Right renal cortex interstitium (tissue), 3 donors: ENCODE results near the gene NRROS. TPM values are rescaled to one million over a fixed set of nuclear protein-coding genes. Genes with fewer than 3 reads are reported as not detected.
"Not testable (repeated sequence)": the region's sequence is repeated elsewhere in the genome, so short reads cannot be mapped to it uniquely, and the experiment has no call there.

Experiments
- DNase-seq, 3 donors: peaks; one replicate each; pipeline ENCODE4 v3.0.0-alpha.2; 2013; ENCODE audit warnings: low read depth in 3 of 3, low spot score in 2 of 3
- polyA plus RNA-seq, 3 donors: library from polyadenylated mRNA; unstranded; fragments of 120-200 nt; gene quantifications; one replicate each; pipeline ENCODE4 v1.2.1, GENCODE V29; 2013; ENCODE audit not compliant: insufficient read length in 3 of 3

The NRROS gene
- polyA plus RNA-seq, result 1 to 10 TPM; 2.6 to 3.8 (median 3.2) TPM

- no peak for DNase-seq
These were observed at the start of gene NRROS for GRCh38 chr3:196639483-196640296. TSS of gene NRROS (plus strand) at chr3:196639694. CDS start at chr3:196654540, 14,846 bp downstream.

GRCh38 chr3:196590279-196590678 lies 49.2 kb upstream of the NRROS start:
- DNase-seq, result no peak

DNA sequence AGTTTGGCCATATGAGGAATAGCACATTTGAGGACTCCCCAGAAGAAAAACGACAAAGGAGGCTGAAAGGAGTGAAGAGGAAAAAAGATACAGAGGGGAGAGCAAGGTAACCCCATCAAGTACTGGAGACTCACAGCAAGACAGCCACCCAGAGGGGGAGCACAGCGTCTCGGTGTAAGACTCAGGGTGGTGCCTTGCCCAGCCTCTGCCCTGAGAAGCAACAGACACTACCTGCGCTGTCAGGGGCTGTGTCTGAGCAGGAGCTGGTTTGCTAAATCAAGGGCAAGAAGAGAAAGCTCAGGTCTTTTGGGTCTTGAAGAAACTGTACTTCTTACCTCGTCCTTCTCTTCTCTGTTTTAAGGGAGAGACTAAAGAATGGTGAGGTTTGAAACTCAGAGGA lies 43.1 kb upstream of the NRROS start:
- no peak for DNase-seq

DNA sequence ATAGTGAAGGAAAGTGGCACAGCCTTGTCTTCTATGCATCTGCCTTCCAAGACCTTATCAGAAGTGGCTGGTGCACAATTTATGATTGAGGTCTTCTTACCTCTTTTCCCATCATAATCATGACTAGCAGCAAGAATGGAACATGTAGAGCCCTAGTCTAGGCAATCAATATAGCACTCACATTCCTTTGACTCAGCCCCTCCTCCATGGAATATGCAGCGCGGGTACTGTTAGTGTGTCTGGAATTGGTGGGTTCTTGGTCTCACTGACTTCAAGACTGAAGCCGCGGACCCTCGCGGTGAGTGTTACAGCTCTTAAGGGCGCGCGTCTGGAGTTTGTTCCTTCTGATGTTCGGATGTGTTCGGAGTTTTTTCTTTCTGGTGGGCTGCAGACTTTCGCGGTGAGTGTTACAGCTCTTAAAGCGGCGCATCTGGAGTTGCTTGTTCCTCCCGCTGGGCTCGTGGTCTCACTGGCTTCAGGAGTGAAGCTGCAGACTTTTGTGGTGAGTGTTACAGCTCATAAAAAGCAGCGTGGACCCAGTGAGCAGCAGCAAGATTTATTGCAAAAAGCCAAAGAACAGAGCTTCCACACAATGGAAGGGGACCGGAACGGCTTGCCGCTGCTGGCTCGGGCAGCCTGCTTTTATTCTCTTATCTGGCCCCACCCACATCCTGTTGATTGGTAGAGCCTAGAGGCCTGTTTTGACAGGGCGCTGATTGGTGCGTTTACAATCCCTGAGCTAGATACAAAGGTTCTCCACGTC lies 41.3 kb upstream of the NRROS start:
- DNase-seq, result not testable (repeated sequence)

- DNase-seq, result no peak
These were observed 39.8 kb upstream of the NRROS start for GRCh38 chr3:196599734-196600128.

DNA sequence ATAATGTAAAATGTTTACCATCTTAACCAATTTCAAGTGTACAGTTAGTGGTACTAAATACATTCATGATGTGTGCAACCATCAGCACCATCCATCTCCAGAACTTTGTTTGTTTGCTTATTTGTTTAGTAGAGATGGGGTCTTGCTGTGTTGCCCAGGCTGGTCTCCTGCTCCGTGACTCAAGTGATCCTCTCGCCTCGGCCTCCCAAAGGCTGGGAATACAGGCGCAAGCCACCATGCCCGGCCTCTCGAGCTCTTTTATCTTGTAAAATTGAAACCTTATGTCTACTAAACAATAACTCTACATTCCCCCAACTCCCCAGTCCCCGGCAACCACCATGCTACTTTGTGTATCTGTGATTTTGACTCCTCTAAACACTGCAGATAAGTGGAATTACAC lies 39.1 kb upstream of the NRROS start:
- DNase-seq, result no peak

DNA sequence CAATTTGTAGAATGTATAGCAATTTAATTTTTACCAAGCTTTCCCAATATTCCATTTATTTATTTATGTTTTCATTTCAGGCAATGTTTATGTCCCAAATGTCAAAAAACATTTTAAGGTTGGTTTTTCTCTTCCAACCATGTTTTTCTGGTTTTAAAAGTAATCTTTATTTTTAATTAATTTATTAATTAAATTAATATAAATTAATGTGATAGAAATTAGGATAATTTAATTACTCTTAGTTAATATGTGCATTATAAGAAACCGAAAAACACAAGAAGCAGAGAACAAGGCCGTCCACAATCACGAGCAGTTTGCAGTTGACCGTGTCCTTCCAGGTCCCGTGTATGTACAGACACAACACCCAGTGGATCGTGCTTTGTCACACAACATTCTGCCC lies 36.8 kb upstream of the NRROS start:
- no peak for DNase-seq

GRCh38 chr3:196603683-196604082 lies 35.8 kb upstream of the NRROS start:
- DNase-seq, result no peak

DNA sequence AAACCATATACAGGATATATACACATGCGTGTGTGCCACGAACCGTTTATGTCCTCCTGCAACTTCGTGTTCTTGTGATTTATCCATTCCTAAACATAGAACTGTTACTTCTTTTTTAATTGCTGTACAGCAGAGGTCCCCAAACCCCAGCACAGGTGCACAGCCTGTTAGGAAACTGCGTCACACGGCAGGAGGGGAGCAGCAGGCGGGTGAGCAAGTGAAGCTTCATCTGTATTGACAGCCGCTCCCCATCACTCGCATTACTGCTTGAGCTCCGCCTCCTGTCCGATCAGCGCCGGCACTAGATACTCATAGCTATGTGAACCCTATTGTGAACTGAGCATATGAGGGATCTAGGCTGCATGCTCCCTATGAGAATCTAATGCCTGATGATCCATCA lies 34.9 kb upstream of the NRROS start:
- DNase-seq, result no peak

DNA sequence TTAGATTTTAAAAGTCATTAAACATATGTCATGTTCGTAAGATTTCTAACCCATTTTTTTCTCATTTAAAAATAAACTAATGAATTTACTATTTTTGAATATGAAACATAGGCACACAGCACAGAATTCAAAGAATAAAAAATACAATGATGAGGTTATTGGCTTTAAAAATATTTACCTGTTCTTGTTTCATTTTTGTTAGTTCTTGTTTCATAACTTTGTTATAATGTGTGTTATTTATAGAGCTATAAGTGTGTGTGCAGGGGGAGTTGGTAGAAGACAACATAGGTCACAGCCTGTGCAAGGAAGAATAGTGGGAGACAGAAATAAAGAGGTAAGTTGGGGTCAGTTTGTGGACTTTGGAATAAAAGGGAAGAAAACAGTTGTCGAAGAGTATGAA lies 30.8 kb upstream of the NRROS start:
- no peak for DNase-seq

- DNase-seq, result peak in 2 of 3 donors; percentile 47 to 61
These were observed 30.1 kb upstream of the NRROS start for GRCh38 chr3:196609343-196609775.

DNA sequence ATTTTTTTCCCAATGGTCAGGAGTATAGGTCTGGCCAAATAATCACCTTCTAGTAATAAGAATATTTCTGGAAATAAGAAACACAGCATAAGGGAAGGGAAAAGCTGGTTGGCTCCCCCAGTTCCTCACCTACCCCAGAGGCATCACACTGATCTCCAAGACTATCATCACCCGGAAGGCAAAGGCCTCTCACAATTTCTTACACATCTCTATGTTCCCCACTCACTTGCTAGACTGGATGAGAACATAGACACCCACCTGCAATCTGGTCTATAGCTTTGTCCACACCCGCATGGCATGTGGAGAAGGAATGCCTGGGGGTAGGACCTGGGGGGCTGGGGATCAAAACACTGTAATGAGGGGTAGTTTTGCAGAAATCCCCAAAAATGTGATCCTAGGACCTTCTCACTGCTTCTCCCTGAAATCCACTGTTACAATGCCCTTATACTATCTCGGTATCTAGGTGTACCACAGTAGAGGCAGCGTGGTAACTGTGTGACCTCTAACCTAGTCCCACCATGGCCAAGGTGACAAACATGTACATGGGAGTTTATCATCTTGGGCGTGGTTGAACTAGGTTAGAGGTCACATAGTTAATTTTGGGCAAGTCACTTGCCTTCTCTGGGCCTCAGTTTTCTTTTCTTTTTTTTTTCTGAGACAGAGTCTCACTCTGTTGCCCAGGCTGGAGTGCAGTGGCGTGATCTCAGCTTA lies 29.5 kb upstream of the NRROS start:
- no peak for DNase-seq

- DNase-seq, result no peak
These were observed 27.6 kb upstream of the NRROS start for GRCh38 chr3:196611761-196612483.

GRCh38 chr3:196615234-196615633 lies 24.3 kb upstream of the NRROS start:
- not testable (repeated sequence) for DNase-seq

- DNase-seq, result no peak
These were observed 22.2 kb upstream of the NRROS start for GRCh38 chr3:196617256-196617655.

DNA sequence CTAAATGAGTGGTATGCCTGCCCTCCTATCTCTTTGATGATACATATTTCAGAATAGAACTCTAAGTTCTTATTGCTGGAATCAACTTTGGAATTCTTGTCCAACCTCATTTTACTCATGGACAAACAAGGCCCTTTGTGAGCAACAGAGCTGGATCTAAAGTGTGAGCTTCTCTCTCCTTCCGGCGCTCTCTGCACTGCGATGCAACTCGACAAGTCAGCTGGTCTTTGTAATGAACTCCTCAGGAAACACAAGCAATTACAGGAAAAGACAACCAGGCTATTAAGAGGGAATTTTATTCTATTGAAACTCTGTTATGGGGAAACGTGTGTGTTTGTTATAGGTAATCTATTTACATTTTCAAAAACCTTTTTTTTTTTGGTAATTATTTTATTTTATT lies 20.3 kb upstream of the NRROS start:
- DNase-seq, result no peak

DNA sequence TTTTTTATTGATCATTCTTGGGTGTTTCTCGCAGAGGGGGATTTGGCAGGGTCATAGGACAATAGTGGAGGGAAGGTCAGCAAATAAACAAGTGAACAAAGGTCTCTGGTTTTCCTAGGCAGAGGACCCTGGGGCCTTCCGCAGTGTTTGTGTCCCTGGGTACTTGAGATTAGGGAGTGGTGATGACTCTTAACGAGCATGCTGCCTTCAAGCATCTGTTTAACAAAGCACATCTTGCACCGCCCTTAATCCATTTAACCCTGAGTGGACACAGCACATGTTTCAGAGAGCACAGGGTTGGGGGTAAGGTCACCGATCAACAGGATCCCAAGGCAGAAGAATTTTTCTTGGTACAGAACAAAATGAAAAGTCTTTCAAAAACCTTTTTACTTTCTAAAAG lies 19.9 kb upstream of the NRROS start:
- DNase-seq, result not testable (repeated sequence)

DNA sequence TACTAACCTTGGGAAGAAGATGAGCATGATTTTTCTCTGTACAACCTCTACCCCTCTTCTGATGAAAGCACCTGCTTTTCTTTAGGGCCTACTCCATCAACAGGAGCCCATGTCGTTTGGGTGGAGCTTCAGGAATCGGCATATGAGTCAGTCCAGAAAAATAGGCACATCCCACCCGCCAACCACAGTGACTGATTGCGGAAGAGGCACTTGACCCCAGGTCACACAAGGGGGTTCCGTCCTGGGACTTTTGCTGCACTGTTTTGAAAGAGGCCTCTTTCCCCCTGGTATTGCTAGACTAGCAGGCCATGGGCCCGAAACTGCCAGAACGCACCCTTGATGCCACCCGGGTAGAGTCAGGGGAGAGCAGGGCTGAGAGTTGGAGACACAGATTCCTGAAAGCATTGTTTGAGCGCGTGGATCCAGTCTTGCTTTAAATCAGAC lies 19.3 kb upstream of the NRROS start:
- no peak for DNase-seq

DNA sequence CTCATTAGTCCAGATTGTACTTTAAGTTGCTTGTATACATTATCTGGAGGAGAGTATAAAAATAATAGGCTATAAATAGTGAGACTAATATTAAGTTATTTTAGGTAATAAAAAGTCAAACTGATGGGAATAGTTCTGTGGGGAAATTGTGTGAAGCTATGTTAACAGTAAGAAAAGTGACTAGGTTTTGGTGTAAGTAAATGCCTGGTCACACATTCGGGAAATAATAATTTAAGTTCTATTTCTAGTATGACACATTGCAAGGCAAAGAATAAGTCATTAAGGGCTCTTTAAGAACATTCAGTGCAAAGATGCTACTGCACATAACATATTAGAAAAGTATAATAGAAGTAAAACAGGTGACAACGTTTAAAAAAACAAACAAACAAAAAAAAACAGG lies 18.8 kb upstream of the NRROS start:
- no peak for DNase-seq

DNA sequence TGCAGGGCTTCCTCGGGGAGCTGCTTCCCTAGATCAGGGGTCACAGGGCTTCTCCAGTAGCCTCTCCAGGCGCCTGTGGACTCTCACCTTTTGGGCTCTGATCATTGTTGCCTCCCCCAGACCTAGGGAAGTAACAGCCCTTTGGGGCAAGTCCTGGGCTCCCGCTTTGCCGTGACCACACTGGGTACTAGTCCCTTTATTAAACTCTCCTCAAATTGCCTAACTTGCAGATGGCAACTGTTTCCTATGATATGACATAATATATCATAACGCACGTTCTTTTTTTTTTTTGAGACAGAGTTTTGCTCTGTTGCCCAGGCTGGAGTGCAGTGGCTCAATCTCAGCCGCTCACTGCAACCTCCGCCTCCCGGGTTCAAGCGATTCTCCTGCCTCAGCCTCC lies 17.9 kb upstream of the NRROS start:
- DNase-seq, result no peak
